ENCODE results near the gene NTSR2.

NTSR2 gene

DNA sequence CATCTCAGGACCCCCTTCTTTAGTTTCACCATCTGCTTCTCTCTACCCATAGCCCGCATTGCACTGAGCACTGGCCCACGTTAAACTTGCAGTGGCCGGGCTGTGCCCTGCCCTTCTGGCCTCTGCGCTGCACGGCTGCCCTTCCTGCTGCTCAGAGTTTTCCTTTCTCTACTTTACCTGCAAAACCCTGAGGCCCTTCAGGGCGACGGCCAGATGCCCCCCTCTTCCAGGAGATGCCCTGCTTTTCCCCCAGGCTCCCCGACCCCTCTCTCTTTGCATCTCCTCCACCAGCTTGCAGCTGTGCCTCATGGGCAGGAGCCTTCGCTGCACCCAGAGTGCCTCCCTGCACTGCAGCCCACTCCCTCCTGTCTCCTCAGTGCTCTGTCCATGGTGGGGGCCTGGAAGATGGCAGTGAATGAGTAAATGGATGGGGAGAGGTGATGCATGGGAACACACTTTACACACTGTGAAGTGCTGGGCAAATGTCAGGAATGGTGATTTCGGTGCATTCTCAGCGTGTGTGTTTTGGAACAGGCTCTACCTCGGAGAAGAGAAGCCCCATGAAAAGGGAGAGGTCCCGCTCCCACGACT lies 53.8 kb downstream of the NTSR2 start:
- Histone ChIP-seq H3K27ac (ENCODE audit: low read length) (no peak overlapping the region), H3K4me1 (ENCODE audit: insufficient read depth, low read length) (no peaks in the 10 kb centered on the region), H3K9ac (ENCODE audit: low read depth, low read length) (no peak overlapping the region), H3K27me3 (ENCODE audit: insufficient read depth, low read length) (no peaks in the 10 kb centered on the region), H3K36me3 (ENCODE audit: insufficient read depth, low read depth, low read length) (peaks cover 70% of the 10 kb centered on the region), H3K4me3 (ENCODE audit: low read length) (no peak overlapping the region), H3K9me3 (ENCODE audit: insufficient read depth, low read depth, low read length) (no peaks in the 10 kb centered on the region)

GRCh38 chr2:11615209-11615608 lies 54.8 kb downstream of the NTSR2 start:
- H3K27ac ChIP-seq (ENCODE audit: low read length), result no peak overlapping the region
- H3K4me1 ChIP-seq (ENCODE audit: insufficient read depth, low read length), result no peaks in the 10 kb centered on the region
- H3K4me3 ChIP-seq (ENCODE audit: low read length), result no peak overlapping the region
- peaks cover 65% of the 10 kb centered on the region for H3K36me3 ChIP-seq (ENCODE audit: insufficient read depth, low read depth, low read length)
- no peak overlapping the region for H3K9ac ChIP-seq (ENCODE audit: low read depth, low read length)
- no peaks in the 10 kb centered on the region for H3K9me3 ChIP-seq (ENCODE audit: insufficient read depth, low read depth, low read length)
- no peaks in the 10 kb centered on the region for H3K27me3 ChIP-seq (ENCODE audit: insufficient read depth, low read length)

- Histone ChIP-seq H3K27me3 (ENCODE audit: insufficient read depth, low read length) (no peaks in the 10 kb centered on the region), H3K9me3 (ENCODE audit: insufficient read depth, low read depth, low read length) (no peaks in the 10 kb centered on the region), H3K27ac (ENCODE audit: low read length) (no peak overlapping the region), H3K36me3 (ENCODE audit: insufficient read depth, low read depth, low read length) (peaks cover 67% of the 10 kb centered on the region), H3K4me3 (ENCODE audit: low read length) (no peak overlapping the region), H3K9ac (ENCODE audit: low read depth, low read length) (no peak overlapping the region), H3K4me1 (ENCODE audit: insufficient read depth, low read length) (no peaks in the 10 kb centered on the region)
These were observed 56.7 kb downstream of the NTSR2 start for GRCh38 chr2:11613297-11613696.

DNA sequence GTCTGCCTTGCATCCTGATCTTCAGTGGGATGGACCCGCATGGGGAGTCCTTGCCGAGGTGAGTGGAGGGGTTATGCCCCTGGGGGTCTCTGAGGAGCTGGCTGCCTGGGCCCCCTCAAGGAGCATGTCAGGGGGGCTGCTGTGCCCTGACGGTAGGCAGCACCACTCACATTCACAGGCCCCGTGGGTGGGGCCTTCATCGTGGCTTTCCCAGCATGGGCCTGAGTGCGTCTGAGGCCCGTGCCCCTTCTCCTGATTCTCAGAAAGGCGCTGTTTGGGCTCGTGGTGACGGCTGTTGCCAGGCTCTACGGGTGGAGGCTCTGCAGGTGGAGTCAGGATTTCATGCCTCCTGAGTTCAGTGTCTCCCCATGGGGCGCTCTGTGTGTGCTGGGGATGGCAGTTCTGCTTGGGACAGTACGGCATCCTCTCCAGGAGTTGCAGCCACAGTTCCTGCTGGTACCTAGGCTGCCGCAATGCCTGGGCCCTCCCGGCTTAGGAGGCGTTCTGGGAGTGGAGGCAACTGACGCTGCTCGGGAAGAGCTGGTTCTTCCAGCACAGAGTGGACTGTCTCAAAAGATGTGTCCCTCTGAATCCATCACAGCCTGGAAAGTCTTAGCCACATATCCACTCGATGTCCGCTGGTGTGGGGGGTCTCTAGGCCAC lies 57.3 kb downstream of the NTSR2 start:
- Histone ChIP-seq H3K9ac (ENCODE audit: low read depth, low read length) (no peak overlapping the region), H3K27ac (ENCODE audit: low read length) (no peak overlapping the region), H3K27me3 (ENCODE audit: insufficient read depth, low read length) (no peaks in the 10 kb centered on the region), H3K4me3 (ENCODE audit: low read length) (no peak overlapping the region), H3K4me1 (ENCODE audit: insufficient read depth, low read length) (no peaks in the 10 kb centered on the region), H3K9me3 (ENCODE audit: insufficient read depth, low read depth, low read length) (no peaks in the 10 kb centered on the region), H3K36me3 (ENCODE audit: insufficient read depth, low read depth, low read length) (peaks cover 67% of the 10 kb centered on the region)

DNA sequence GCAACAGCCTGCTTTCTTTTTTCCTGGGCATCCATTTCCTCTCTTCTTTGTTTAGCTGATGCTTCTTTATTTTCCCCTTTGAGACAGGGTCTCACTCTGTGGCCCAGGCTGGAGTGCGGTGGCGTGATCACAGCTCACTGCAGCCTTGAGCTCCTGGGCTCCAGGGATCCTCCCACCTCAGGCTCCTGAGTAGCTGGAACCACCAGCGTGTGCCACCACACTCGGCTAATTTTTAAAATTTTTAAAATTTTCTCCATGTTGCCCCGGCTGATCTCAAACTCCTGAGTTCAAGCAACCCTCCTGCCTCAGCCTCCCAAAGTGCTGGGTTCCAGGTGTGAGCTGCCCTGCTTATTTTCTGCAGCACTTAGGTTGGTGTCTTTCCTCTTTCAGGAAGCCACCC lies 58.7 kb downstream of the NTSR2 start:
- Histone ChIP-seq H3K4me3 (ENCODE audit: low read length) (no peak overlapping the region), H3K27me3 (ENCODE audit: insufficient read depth, low read length) (no peaks in the 10 kb centered on the region), H3K36me3 (ENCODE audit: insufficient read depth, low read depth, low read length) (peaks cover 55% of the 10 kb centered on the region), H3K9ac (ENCODE audit: low read depth, low read length) (no peak overlapping the region), H3K9me3 (ENCODE audit: insufficient read depth, low read depth, low read length) (no peaks in the 10 kb centered on the region), H3K4me1 (ENCODE audit: insufficient read depth, low read length) (no peaks in the 10 kb centered on the region), H3K27ac (ENCODE audit: low read length) (no peak overlapping the region)

DNA sequence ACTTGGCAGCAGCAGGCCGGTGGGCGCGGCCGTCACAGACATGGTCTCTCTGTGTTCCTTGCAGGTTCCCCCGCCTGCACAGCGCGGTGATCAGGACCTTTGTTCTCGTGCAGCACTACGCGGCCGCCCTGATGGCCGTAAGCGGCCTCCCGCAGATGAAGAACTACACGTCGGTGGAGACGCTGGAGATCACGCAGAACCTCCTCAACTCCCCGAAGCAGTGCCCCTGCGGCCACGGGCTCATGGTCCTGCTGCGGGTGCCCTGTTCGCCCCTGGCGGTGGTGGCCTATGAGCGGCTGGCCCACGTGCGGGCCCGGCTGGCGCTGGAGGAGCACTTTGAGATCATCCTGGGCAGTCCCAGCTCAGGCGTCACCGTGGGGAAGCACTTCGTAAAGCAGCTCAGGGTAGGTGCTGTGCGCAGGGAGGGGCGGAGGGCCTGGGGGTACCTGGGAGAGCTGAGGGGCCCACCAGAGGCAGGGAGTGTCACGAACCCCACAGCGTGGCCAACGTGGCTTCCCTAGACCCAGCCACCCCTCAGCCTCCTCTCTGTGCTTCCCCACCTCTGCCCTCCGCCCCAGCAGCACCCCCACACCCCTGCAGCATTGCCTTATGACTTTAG lies 59.3 kb downstream of the NTSR2 start:
- H3K4me3 ChIP-seq (ENCODE audit: low read length), result no peak overlapping the region
- no peak overlapping the region for H3K27ac ChIP-seq (ENCODE audit: low read length)
- H3K4me1 ChIP-seq (ENCODE audit: insufficient read depth, low read length), result no peaks in the 10 kb centered on the region
- no peak overlapping the region for H3K9ac ChIP-seq (ENCODE audit: low read depth, low read length)
- H3K36me3 ChIP-seq (ENCODE audit: insufficient read depth, low read depth, low read length), result peaks cover 55% of the 10 kb centered on the region
- no peaks in the 10 kb centered on the region for H3K27me3 ChIP-seq (ENCODE audit: insufficient read depth, low read length)
- no peaks in the 10 kb centered on the region for H3K9me3 ChIP-seq (ENCODE audit: insufficient read depth, low read depth, low read length)

Data from iPS-20b (cell line).